H1 (cell line): ENCODE data around the gene VOPP1. TPM values are rescaled to one million over a fixed set of nuclear protein-coding genes. Genes with fewer than 3 reads are reported as not detected.

ENCODE experiments used
- CTCF ChIA-PET: fragments of 300-600 bp; sonication (Branson Sonifier 250); formaldehyde crosslinking; loops from one replicate; lab custom pipeline; 2021; ENCODE audit not compliant: partially characterized antibody; lab: Charles Lee
- POLR2A ChIA-PET: fragments of 300-600 bp; sonication (Branson Sonifier 250); formaldehyde crosslinking; loops from one replicate; lab custom pipeline; 2021; ENCODE audit warnings: inconsistent platforms; ENCODE audit not compliant: partially characterized antibody; lab: Charles Lee
- DNase-seq, 2 experiments: peaks; one replicate each; pipeline versions ENCODE4 v3.0.0 to v3.0.0-alpha.2; 2010 to 2022; ENCODE audit warnings: low spot score in 2 of 2, low read depth in 1 of 2, mixed read lengths in 1 of 2
- FAIRE-seq: peaks from 2 replicates; lab custom pipeline; 2011; peaks lifted over from hg19 to GRCh38; lab: Jason Lieb, UNC
- H2AFZ ChIP-seq: 2 replicates; pipeline ENCODE4 v1.8.1; 2012; ENCODE audit warnings: low read length, inconsistent platforms
- H2AK5ac ChIP-seq: 2 replicates; pipeline ENCODE4 v1.6.1; 2013; ENCODE audit warnings: low read depth, low read length
- H2BK120ac ChIP-seq: replicated peaks from 2 replicates; pipeline ENCODE3; 2013; ENCODE audit warnings: low read depth, low read length, inconsistent platforms
- H2BK12ac ChIP-seq: 2 replicates; pipeline ENCODE4 v1.6.1; 2013; ENCODE audit warnings: low read depth, low read length
- H2BK15ac ChIP-seq: 2 replicates; pipeline ENCODE4 v1.6.1; 2013; ENCODE audit warnings: low read length
- H2BK20ac ChIP-seq: 2 replicates; pipeline ENCODE4 v1.6.1; 2013; ENCODE audit warnings: low read length
- H2BK5ac ChIP-seq: 2 replicates; pipeline ENCODE4 v1.6.1; 2013; ENCODE audit warnings: low read depth, low read length
- H3K14ac ChIP-seq: 2 replicates; pipeline ENCODE4 v1.6.1; 2013; ENCODE audit warnings: inconsistent platforms; ENCODE audit not compliant: insufficient read length
- H3K18ac ChIP-seq: 2 replicates; pipeline ENCODE4 v1.6.1; 2013; ENCODE audit warnings: low read length; ENCODE audit errors: extremely low read depth
- H3K23ac ChIP-seq: 2 replicates; pipeline ENCODE4 v1.6.1; 2013; ENCODE audit warnings: inconsistent platforms; ENCODE audit not compliant: insufficient read length
- H3K23me2 ChIP-seq: 2 replicates; pipeline ENCODE4 v1.6.1; 2013; ENCODE audit warnings: low read depth, low read length
- H3K27ac ChIP-seq: 2 replicates; pipeline ENCODE4 v1.6.1; 2011; ENCODE audit warnings: low read depth, low read length, inconsistent platforms
- H3K27me3 ChIP-seq, 4 experiments: replicated peaks in 1 of 4; 1 replicate in 1 of 4; 2 replicates in 3 of 4; pipeline versions ENCODE4 v1.6.1 to v1.8.1; 2011 to 2013; ENCODE audit warnings: low read length in 3 of 4, mild to moderate bottlenecking in 3 of 4, inconsistent platforms in 2 of 4, mixed read lengths in 2 of 4, moderate library complexity in 1 of 4; ENCODE audit not compliant: control insufficient read depth in 3 of 4, insufficient read depth in 3 of 4; ENCODE audit errors: extremely low read depth in 1 of 4
- H3K36me3 ChIP-seq, 4 experiments: 2 replicates each; pipeline versions ENCODE4 v1.6.1 to v1.8.1; 2011 to 2013; ENCODE audit warnings: mild to moderate bottlenecking in 4 of 4, low read length in 3 of 4, moderate library complexity in 2 of 4, control low read depth in 1 of 4, inconsistent platforms in 1 of 4; ENCODE audit not compliant: insufficient read depth in 4 of 4, control insufficient read depth in 2 of 4
- H3K4ac ChIP-seq: replicated peaks from 2 replicates; pipeline ENCODE3; 2013; ENCODE audit warnings: low read length, low read depth, mixed read lengths, inconsistent platforms; ENCODE audit not compliant: insufficient read length
- H3K4me1 ChIP-seq, 4 experiments: replicated peaks in 1 of 4; 1 replicate in 1 of 4; 2 replicates in 3 of 4; pipeline versions ENCODE4 v1.6.1 to v1.8.1; 2011 to 2013; ENCODE audit warnings: low read length in 3 of 4, inconsistent platforms in 2 of 4, mixed read lengths in 1 of 4; ENCODE audit not compliant: insufficient read depth in 4 of 4, control insufficient read depth in 3 of 4
- H3K4me2 ChIP-seq, 2 experiments: 2 replicates each; pipeline versions ENCODE4 v1.6.1 to v1.8.1; 2011 to 2013; ENCODE audit warnings: low read depth in 2 of 2, low read length in 2 of 2, control low read depth in 1 of 2, inconsistent platforms in 1 of 2, mild to moderate bottlenecking in 1 of 2; ENCODE audit not compliant: insufficient read depth in 1 of 2
- H3K4me3 ChIP-seq, 4 experiments: fragments of 200-600, 300-600 bp in 1 of 4; sonication (generic), shearing (Covaris generic), sonication (Bioruptor Twin) in 1 of 4; 2 replicates each; pipeline versions ENCODE4 v1.5.1 to v1.8.1; 2011 to 2016; ENCODE audit warnings: low read length in 4 of 4, low read depth in 3 of 4, control low read depth in 2 of 4, inconsistent platforms in 2 of 4, mild to moderate bottlenecking in 2 of 4, mixed read lengths in 1 of 4, moderate library complexity in 1 of 4; ENCODE audit not compliant: insufficient read depth in 2 of 4; ENCODE audit errors: extremely low read depth in 1 of 4
- H3K56ac ChIP-seq: replicated peaks from 2 replicates; pipeline ENCODE3; 2013; ENCODE audit warnings: low read depth, mild to moderate bottlenecking, mixed read lengths, low read length, inconsistent platforms; ENCODE audit not compliant: insufficient read length
- H3K79me1 ChIP-seq: 2 replicates; pipeline ENCODE4 v1.6.1; 2013; ENCODE audit warnings: low read depth, low read length, control low read depth
- H3K79me2 ChIP-seq, 2 experiments: 2 replicates each; pipeline versions ENCODE4 v1.6.1 to v1.8.1; 2012 to 2013; ENCODE audit warnings: low read length in 2 of 2, mild to moderate bottlenecking in 2 of 2, inconsistent platforms in 1 of 2; ENCODE audit not compliant: insufficient read depth in 2 of 2, control insufficient read depth in 1 of 2
- H3K9ac ChIP-seq, 4 experiments: replicated peaks in 1 of 4; 1 replicate in 1 of 4; 2 replicates in 3 of 4; pipeline versions ENCODE4 v1.6.1 to v1.8.1; 2011 to 2013; ENCODE audit warnings: low read depth in 3 of 4, low read length in 3 of 4, control low read depth in 2 of 4, mild to moderate bottlenecking in 2 of 4, moderate library complexity in 2 of 4, inconsistent platforms in 1 of 4; ENCODE audit errors: extremely low read depth in 1 of 4
- H3K9me3 ChIP-seq, 2 experiments: 2 replicates each; pipeline versions ENCODE4 v1.6.1 to v1.8.1; 2012 to 2013; ENCODE audit warnings: mild to moderate bottlenecking in 2 of 2, moderate library complexity in 2 of 2, control low read depth in 1 of 2, inconsistent platforms in 1 of 2, low read depth in 1 of 2, low read length in 1 of 2, mixed read lengths in 1 of 2; ENCODE audit not compliant: insufficient read depth in 2 of 2
- H4K20me1 ChIP-seq, 2 experiments: replicated peaks in 1 of 2; 2 replicates each; pipeline versions ENCODE3 to v1.8.1; 2011 to 2013; ENCODE audit warnings: inconsistent platforms in 2 of 2, low read length in 2 of 2, mild to moderate bottlenecking in 1 of 2; ENCODE audit not compliant: insufficient read depth in 2 of 2, control insufficient read depth in 1 of 2
- H4K5ac ChIP-seq: 2 replicates; pipeline ENCODE4 v1.6.1; 2013; ENCODE audit warnings: low read length, low read depth, mixed read lengths, inconsistent platforms; ENCODE audit not compliant: insufficient read length
- H4K8ac ChIP-seq: 2 replicates; pipeline ENCODE4 v1.8.0; 2013; ENCODE audit warnings: mild to moderate bottlenecking, moderate library complexity, low read length, inconsistent platforms; ENCODE audit not compliant: insufficient read depth; ENCODE audit errors: extremely low read depth
- H4K91ac ChIP-seq: replicated peaks from 2 replicates; pipeline ENCODE3; 2013; ENCODE audit warnings: low read length, mixed read lengths, inconsistent platforms; ENCODE audit not compliant: insufficient read length
- ATF2 ChIP-seq: IDR thresholded peaks from 2 replicates; pipeline ENCODE4 v1.6.1; 2012; ENCODE audit warnings: low read length, inconsistent platforms
- ATF3 ChIP-seq: IDR thresholded peaks from 2 replicates; pipeline ENCODE4 v1.6.1; 2011; ENCODE audit warnings: low read depth, mild to moderate bottlenecking, low read length; ENCODE audit not compliant: insufficient read depth
- JUN ChIP-seq: IDR thresholded peaks from 2 replicates; pipeline ENCODE4 v1.6.1; 2011; ENCODE audit warnings: low read depth, mild to moderate bottlenecking, improper control_type of control experiment, low read length
- MAX ChIP-seq: IDR thresholded peaks from 2 replicates; pipeline ENCODE4 v1.6.1; 2012; ENCODE audit warnings: inconsistent platforms
- RAD21 ChIP-seq, 2 experiments: IDR thresholded peaks in 1 of 2; conservative IDR thresholded peaks in 1 of 2; 2 replicates each; pipeline ENCODE4 v1.6.1; 2011; ENCODE audit warnings: low read depth in 2 of 2, low read length in 2 of 2, improper control_type of control experiment in 1 of 2, inconsistent platforms in 1 of 2, mild to moderate bottlenecking in 1 of 2, moderate library complexity in 1 of 2
- RXRA ChIP-seq: IDR thresholded peaks from 2 replicates; pipeline ENCODE4 v1.6.1; 2011; ENCODE audit warnings: low read depth, mild to moderate bottlenecking, low read length, moderate library complexity; ENCODE audit not compliant: insufficient read depth
- SIRT6 ChIP-seq: IDR thresholded peaks from one replicate; pipeline ENCODE4 v1.7.1; 2012; ENCODE audit warnings: low read length, inconsistent platforms
- SP4 ChIP-seq: IDR thresholded peaks from 2 replicates; pipeline ENCODE4 v1.6.1; 2012; ENCODE audit warnings: low read length, inconsistent platforms
- TEAD4 ChIP-seq: IDR thresholded peaks from 2 replicates; pipeline ENCODE4 v1.6.1; 2012; ENCODE audit warnings: low read depth, low read length, inconsistent platforms, mixed read lengths
- WGBS, 2 experiments: shearing (Covaris generic) in 1 of 2; methylation state at CpG; one replicate each; pipeline versions ENCODE4 v1.1.6 to v1.1.7; 2013 to 2015; ENCODE audit warnings: low lambda C conversion rate in 2 of 2, mixed read lengths in 2 of 2, inconsistent platforms in 1 of 2, low coverage in 1 of 2, missing lambda C conversion rate in 1 of 2; ENCODE audit not compliant: insufficient replicate concordance in 2 of 2, insufficient coverage in 1 of 2, insufficient read length in 1 of 2; ENCODE audit errors: extremely low coverage in 1 of 2, missing lambda C conversion rate in 1 of 2; 5-methylcytosine and 5-hydroxymethylcytosine counted together
- polyA plus RNA-seq, 7 experiments: library from polyadenylated mRNA; depleted of rRNA in 3 of 7; stranded (reverse) in 5 of 7; unstranded in 2 of 7; fragments of >200 nt in 5 of 7; fragments of 200-250 nt in 2 of 7; gene quantifications; 1 replicate in 5 of 7; 2 replicates in 1 of 7; 4 replicates in 1 of 7; pipeline versions ENCODE4 v1.2.1 to v1.2.3, GENCODE V29; 2011 to 2013; ENCODE audit warnings: missing spikeins in 2 of 7, mixed read lengths in 2 of 7
- total RNA-seq: library from RNA; stranded (reverse); fragmentation: NEBNext Ultra II Directional; extraction: Animal tissue kit (Norgen Biotek cat#: 25700); gene quantifications from 2 replicates; pipeline ENCODE4 v1.2.1, GENCODE V29; 2021

Gene VOPP1
- total and polyA plus RNA-seq, 2 of the 8 experiments (the other 6 are each of a cell fraction or from before 2014, with no cell fraction given), result 44.7 to 83.0 TPM

- no peaks in the 10 kb centered on the region for H3K23me2 ChIP-seq
- no peak overlapping the region for H2BK120ac ChIP-seq
- H3K36me3 ChIP-seq, result peaks cover 0 to 2% (median 0%) of the 10 kb centered on the region in 4 experiments; a peak in 1 of 8 replicates
- H3K56ac ChIP-seq, result no peak overlapping the region
- no peak overlapping the region for H2AFZ ChIP-seq
- H3K18ac ChIP-seq, result no peak overlapping the region; the same call in 1 of the 2 replicates
- H2AK5ac ChIP-seq, result no peak overlapping the region
- no peak overlapping the region for H2BK12ac ChIP-seq
- no peak overlapping the region for H2BK15ac ChIP-seq
- peaks cover 30 to 98% of the 10 kb centered on the region in 2 experiments for H3K79me2 ChIP-seq
- ChIA-PET POLR2A (interaction anchor here (1.3 kb wide), 3 partner anchors 9 to 22 kb away, joined by 3 read pairs; no protein-coding TSS in a partner anchor), CTCF (no interaction called here)
- TF ChIP-seq TEAD4, result no peak
- no peak for TF ChIP-seq RAD21 (IDR thresholded peaks at IDR 0.05 in 1 of 2, conservative IDR thresholded peaks at IDR 0.05 in 1 of 2; ENCODE audit: low read depth in 2 of 2, low read length in 2 of 2)
- TF ChIP-seq ATF2, result no peak
- no peak for TF ChIP-seq SP4
- TF ChIP-seq ATF3, result no peak
- no peak for TF ChIP-seq RXRA
- no peak for TF ChIP-seq SIRT6
- TF ChIP-seq MAX, result no peak
- no peak for TF ChIP-seq JUN
- peaks cover 5 to 25% (median 20%) of the 10 kb centered on the region in 4 experiments for H3K4me1 ChIP-seq
- H3K23ac ChIP-seq, result no peak overlapping the region
- H4K5ac ChIP-seq, result no peak overlapping the region
- H3K9me3 ChIP-seq, result no peaks in the 10 kb centered on the region; a peak in 1 of 4 replicates
- no peak overlapping the region for H3K4ac ChIP-seq
- peaks cover 36% of the 10 kb centered on the region for H3K79me1 ChIP-seq
- no peaks in the 10 kb centered on the region for H3K27me3 ChIP-seq
- no peak overlapping the region for H3K14ac ChIP-seq
- no peak overlapping the region for H3K27ac ChIP-seq
- H3K9ac ChIP-seq, result no peak overlapping the region
- peaks cover 11 to 13% of the 10 kb centered on the region in 2 experiments for H4K20me1 ChIP-seq
- H2BK5ac ChIP-seq, result no peak overlapping the region
- 95% methylated on average over 4 of the region's 4 CpGs; no CpG with 5 or more reads in 1 of the 2 experiments for WGBS, 2 experiments
- no peak overlapping the region for H3K4me2 ChIP-seq
- H2BK20ac ChIP-seq, result no peak overlapping the region
- DNase-seq (no peak), FAIRE-seq (no peak)
- no peak overlapping the region for H4K91ac ChIP-seq
- H3K4me3 ChIP-seq, result no peak overlapping the region
- H4K8ac ChIP-seq, result no peak overlapping the region
Measured at GRCh38 chr7:55561690-55562089, 10.6 kb downstream of the VOPP1 start.
